ENCODE data around the gene IFITM2.
"Not testable (repeated sequence)": the region's sequence is repeated elsewhere in the genome, so short reads cannot be mapped to it uniquely, and the experiment has no call there.

The IFITM2 gene

DNA sequence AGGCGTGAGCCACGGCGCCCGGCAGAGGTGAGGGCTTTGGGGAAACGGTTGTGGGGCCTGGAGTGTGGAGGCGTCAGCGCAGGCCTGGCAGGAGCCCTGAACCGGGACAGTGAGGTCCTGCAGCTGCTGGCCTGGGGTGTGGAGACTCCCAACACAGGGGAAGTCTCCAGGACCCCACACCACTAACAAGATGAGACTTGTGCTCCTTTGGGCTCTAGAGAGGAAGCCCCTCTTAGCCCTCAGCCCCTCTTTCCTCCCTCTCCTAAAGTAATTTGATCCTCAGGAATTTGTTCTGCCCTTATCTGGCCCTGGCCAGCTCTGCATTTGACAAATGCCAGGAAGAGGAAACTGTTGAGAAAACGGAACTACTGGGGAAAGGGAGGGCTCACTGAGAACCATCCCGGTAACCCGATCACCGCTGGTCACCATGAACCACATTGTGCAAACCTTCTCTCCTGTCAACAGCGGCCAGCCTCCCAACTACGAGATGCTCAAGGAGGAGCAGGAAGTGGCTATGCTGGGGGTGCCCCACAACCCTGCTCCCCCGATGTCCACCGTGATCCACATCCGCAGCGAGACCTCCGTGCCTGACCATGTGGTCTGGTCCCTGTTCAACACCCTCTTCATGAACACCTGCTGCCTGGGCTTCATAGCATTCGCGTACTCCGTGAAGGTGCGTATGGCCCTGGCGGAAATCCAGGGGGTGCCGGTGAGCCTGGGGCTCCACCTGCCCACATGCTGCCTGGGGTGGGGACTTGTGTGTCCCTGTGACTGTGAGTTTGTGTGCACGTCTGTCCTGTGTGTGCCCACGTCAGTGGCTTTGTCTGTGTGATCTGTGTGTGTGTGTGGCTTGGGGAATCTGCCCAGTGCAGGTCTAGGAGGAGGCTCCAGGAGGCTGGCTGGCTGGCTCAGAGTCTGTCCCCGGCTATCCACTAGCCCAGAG, at the start of gene IFITM2:
Gene IFITM2, plus strand, starts transcription at position 51 of the 943 bp plus-strand sequence. Its CDS starts 377 bp downstream, at position 428.
- peak within 1 kb of the TSS; percentile 80 to 94 (median 84) for H3K9ac ChIP-seq

GRCh38 chr11:259413-259812, 48.2 kb upstream of the IFITM2 start:
- H4K20me1 ChIP-seq, result no peaks in the 10 kb centered on the region; a peak in 1 of 22 replicates
- no peak overlapping the region for H3K9ac ChIP-seq
- no peak overlapping the region for H3K27ac ChIP-seq
- H3K4me3 ChIP-seq, result no peak overlapping the region
- H3K36me3 ChIP-seq, result no peaks in the 10 kb centered on the region
- TF ChIP-seq Cebpa-rat (IDR thresholded peaks at IDR 0.05), result no peak
- H3K4me1 ChIP-seq, result peaks cover 4 to 14% (median 9%) of the 10 kb centered on the region in 10 experiments; a peak in 16 of 20 replicates
- no peaks in the 10 kb centered on the region for H3K27me3 ChIP-seq
- no peak overlapping the region for H3K4me2 ChIP-seq
- H3K9me3 ChIP-seq (replicated peaks in 1 of 11), result peaks cover 0 to 7% (median 0%) of the 10 kb centered on the region in 11 experiments; a peak in 3 of 22 replicates

More for the DNA sequence above, at the start of gene IFITM2:
- Histone ChIP-seq H3K27ac (peak within 1 kb of the TSS; percentile 73 to 88 (median 84)), H3K36me3 (peaks cover 0 to 10% (median 0%) of the 10 kb centered on the region in 11 experiments; a peak in 2 of 22 replicates), H3K4me2 (peak within 1 kb of the TSS; percentile 88 to 97 (median 95)), H3K4me1 (peaks cover 63 to 81% (median 77%) of the 10 kb centered on the region in 10 experiments), H3K4me3 (peak within 1 kb of the TSS; percentile 72 to 86 (median 82))
- peak in 2 of 11 experiments; percentile 19 to 20; a peak in 1 of 22 replicates for TF ChIP-seq Cebpa-rat (IDR thresholded peaks at IDR 0.05)
- not testable (repeated sequence) for H3K9me3 ChIP-seq (replicated peaks in 1 of 11); H3K27me3 ChIP-seq; H4K20me1 ChIP-seq

DNA sequence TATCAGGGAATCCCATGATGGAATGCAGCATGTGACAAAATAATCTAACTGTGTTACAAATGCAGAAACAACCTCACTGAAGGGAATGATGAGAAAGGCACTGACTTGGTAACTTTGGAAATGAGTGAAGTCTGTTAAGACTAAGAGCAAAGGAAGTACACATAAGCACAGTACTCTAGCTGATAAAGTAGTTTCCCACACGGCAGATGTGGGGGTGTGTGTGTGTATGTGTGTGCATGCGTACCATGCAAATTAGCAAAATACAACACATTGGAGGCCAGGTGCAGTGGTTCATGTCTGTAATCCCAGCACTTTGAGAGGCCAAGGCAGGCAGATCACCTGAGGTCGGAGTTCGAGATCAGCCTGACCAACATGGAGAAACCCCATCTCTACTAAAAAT, 46.0 kb upstream of the IFITM2 start:
- Histone ChIP-seq H3K4me2 (no peak overlapping the region), H3K4me1 (peaks cover 4 to 14% (median 9%) of the 10 kb centered on the region in 10 experiments; a peak in 16 of 20 replicates), H3K9ac (no peak overlapping the region), H3K27ac (no peak overlapping the region), H4K20me1 (no peaks in the 10 kb centered on the region; a peak in 1 of 22 replicates), H3K36me3 (no peaks in the 10 kb centered on the region; a peak in 1 of 22 replicates), H3K27me3 (no peaks in the 10 kb centered on the region), H3K4me3 (no peak overlapping the region), H3K9me3 (replicated peaks in 1 of 11) (peaks cover 7 to 16% (median 8%) of the 10 kb centered on the region in 11 experiments; a peak in 20 of 22 replicates)
- no peak for TF ChIP-seq Cebpa-rat (IDR thresholded peaks at IDR 0.05)

DNA sequence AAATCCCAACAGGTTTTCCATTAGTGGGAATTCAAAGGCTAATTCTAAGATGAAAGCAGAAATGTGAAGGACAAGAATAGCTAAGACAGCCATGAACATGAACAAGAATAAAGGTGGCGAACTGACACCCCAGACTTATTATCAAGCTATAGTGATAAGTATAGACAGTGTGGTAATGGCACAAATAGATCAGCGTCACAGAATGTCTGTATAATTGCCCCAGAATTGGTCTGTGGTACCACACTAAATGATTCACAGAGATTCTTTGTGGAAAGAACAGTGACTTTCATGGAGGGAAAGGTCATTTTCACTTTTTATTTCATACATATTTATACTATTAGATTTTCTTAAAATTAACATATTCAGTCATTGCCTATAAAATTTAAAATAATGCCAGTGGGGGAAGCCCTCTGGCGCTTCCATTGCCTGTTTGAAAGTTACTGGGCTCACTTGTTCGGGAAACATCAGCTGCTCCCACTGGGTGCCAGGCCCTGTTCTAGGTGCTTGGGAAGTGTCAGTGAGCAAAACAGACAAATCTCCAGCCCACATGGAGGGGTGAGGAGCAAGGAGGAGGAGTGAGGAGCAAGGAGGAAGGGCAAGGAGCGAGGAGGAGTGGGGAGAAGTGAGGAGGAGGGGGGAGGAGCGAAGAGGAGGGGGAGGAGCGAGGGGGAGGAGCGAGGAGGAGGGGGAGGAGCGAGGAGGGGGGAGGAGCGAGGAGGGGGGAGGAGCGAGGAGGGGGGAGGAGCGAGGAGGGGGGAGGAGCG, 40.8 kb upstream of the IFITM2 start:
- Histone ChIP-seq H3K4me2 (no peak overlapping the region; a peak in 1 of 22 replicates), H3K27me3 (no peaks in the 10 kb centered on the region), H3K9me3 (replicated peaks in 1 of 11) (peaks cover 7 to 11% (median 8%) of the 10 kb centered on the region in 11 experiments; a peak in 20 of 22 replicates), H3K27ac (peak overlapping the region in 7 of 11 experiments; percentile 25 to 60 (median 42); a peak in 10 of 22 replicates), H3K36me3 (no peaks in the 10 kb centered on the region; a peak in 1 of 22 replicates), H3K9ac (no peak overlapping the region), H3K4me3 (no peak overlapping the region), H4K20me1 (no peaks in the 10 kb centered on the region), H3K4me1 (peaks cover 30 to 40% (median 36%) of the 10 kb centered on the region in 10 experiments)
- no peak for TF ChIP-seq Cebpa-rat (IDR thresholded peaks at IDR 0.05)

DNA sequence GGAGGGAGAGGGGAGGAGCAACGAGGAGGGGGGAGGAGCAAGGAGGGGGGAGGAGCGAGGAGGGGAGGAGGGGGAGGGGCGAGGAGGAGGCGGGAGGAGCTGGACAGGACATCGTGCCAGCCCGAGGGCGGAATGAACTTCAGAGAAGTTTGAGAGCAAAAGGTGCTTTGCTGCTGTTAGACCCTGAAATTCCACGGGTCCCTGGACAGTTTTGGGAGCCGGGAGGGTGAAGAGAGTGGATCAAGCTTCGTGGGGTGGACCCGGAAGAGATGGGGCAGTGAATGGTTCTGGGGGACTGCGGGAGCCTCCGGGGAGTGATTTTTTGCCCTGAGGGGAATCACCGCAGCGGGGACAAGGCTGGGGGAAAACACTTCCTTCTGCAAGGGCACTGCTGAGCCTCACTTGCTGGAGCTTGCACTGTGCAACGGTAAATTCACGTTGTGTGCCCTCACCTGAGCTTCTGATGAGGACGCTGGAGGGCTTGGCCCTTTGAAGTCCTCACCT, 40.1 kb upstream of the IFITM2 start:
- Histone ChIP-seq H3K9me3 (replicated peaks in 1 of 11) (peaks cover 7 to 11% (median 8%) of the 10 kb centered on the region in 11 experiments; a peak in 20 of 22 replicates), H3K27ac (peak overlapping the region; percentile 97 to 100 (median 99)), H3K4me3 (peak overlapping the region; percentile 53 to 76 (median 66)), H3K9ac (peak overlapping the region; percentile 91 to 99 (median 97)), H3K4me2 (peak overlapping the region; percentile 82 to 100 (median 98)), H4K20me1 (no peaks in the 10 kb centered on the region), H3K36me3 (no peaks in the 10 kb centered on the region; a peak in 1 of 22 replicates), H3K4me1 (peaks cover 37 to 47% (median 41%) of the 10 kb centered on the region in 10 experiments), H3K27me3 (no peaks in the 10 kb centered on the region)
- no peak for TF ChIP-seq Cebpa-rat (IDR thresholded peaks at IDR 0.05)

- not testable (repeated sequence) for H3K36me3 ChIP-seq, H4K20me1 ChIP-seq, H3K27me3 ChIP-seq
- Histone ChIP-seq H3K4me3 (peak overlapping the region; percentile 53 to 76 (median 66)), H3K27ac (peak overlapping the region; percentile 97 to 100 (median 99)), H3K4me2 (peak overlapping the region; percentile 82 to 100 (median 98)), H3K9ac (peak overlapping the region; percentile 91 to 99 (median 97)), H3K4me1 (peaks cover 37 to 49% (median 44%) of the 10 kb centered on the region in 10 experiments), H3K9me3 (replicated peaks in 1 of 11) (peaks cover 7 to 17% (median 9%) of the 10 kb centered on the region in 11 experiments; a peak in 20 of 22 replicates)
- 0 out of 22 replicates have a peak, but pooled peaks of 1 of the 11 experiments have one; percentile 4 for TF ChIP-seq Cebpa-rat (IDR thresholded peaks at IDR 0.05)
These were observed 38.9 kb upstream of the IFITM2 start for GRCh38 chr11:268716-269145.

GRCh38 chr11:269146-269890, 38.3 kb upstream of the IFITM2 start:
- peak; percentile 50 to 100 (median 97); a peak in 19 of 22 replicates for TF ChIP-seq Cebpa-rat (IDR thresholded peaks at IDR 0.05)
- peaks cover 37 to 52% (median 45%) of the 10 kb centered on the region in 10 experiments for H3K4me1 ChIP-seq
- H3K4me2 ChIP-seq, result peak overlapping the region; percentile 90 to 100 (median 98)
- H3K27ac ChIP-seq, result peak overlapping the region; percentile 97 to 100 (median 99)
- H3K4me3 ChIP-seq, result peak overlapping the region; percentile 53 to 76 (median 66); a peak in 19 of 20 replicates
- H3K9ac ChIP-seq, result peak overlapping the region; percentile 91 to 99 (median 97)
- H3K9me3 ChIP-seq (replicated peaks in 1 of 11), result peaks cover 7 to 17% (median 9%) of the 10 kb centered on the region in 11 experiments; a peak in 20 of 22 replicates
- H3K27me3 ChIP-seq, result no peaks in the 10 kb centered on the region
- H3K36me3 ChIP-seq, result no peaks in the 10 kb centered on the region; a peak in 1 of 22 replicates
- no peaks in the 10 kb centered on the region for H4K20me1 ChIP-seq
